Measurements from ENCODE around the gene MAP4K3. TPM values are rescaled to one million over a fixed set of nuclear protein-coding genes. Genes with fewer than 3 reads are reported as not detected.
A peak's percentile ranks its signal among the peaks of the same experiment; 100 is the strongest.

The MAP4K3 gene
- total RNA-seq, 4 donors from 2014 or later, result 49.4 to 89.0 (median 79.2) TPM

DNA sequence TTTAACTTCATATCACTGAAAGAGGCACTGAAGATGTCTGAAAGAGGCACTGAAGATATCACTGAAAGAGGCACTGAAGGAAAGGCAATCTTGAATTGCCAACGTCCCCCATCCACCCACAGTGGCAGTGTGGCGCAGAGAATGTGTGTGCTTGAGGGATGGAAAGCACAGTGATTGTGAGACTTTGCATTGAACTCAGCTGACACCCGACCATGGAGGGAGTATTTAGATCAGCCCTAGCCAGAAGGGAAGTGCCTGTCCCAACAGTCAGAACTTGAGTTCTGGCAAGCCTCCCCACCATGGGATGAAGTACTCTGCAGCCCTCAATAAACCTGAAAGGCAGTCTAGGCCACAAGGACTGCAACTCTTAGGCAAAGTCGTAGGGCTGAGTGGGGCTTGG lies 33.8 kb downstream of the MAP4K3 start:
- Histone ChIP-seq H3K27me3 (no peaks in the 10 kb centered on the region), H3K36me3 (no peaks in the 10 kb centered on the region), H3K9me3 (no peaks in the 10 kb centered on the region), H3K4me1 (peaks cover 5 to 85% (median 11%) of the 10 kb centered on the region in 3 donors), H3K4me3 (no peak overlapping the region), H3K27ac (no peak overlapping the region)
- TF ChIP-seq, protein P1, sequence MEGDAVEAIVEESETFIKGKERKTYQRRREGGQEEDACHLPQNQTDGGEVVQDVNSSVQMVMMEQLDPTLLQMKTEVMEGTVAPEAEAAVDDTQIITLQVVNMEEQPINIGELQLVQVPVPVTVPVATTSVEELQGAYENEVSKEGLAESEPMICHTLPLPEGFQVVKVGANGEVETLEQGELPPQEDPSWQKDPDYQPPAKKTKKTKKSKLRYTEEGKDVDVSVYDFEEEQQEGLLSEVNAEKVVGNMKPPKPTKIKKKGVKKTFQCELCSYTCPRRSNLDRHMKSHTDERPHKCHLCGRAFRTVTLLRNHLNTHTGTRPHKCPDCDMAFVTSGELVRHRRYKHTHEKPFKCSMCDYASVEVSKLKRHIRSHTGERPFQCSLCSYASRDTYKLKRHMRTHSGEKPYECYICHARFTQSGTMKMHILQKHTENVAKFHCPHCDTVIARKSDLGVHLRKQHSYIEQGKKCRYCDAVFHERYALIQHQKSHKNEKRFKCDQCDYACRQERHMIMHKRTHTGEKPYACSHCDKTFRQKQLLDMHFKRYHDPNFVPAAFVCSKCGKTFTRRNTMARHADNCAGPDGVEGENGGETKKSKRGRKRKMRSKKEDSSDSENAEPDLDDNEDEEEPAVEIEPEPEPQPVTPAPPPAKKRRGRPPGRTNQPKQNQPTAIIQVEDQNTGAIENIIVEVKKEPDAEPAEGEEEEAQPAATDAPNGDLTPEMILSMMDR (IDR thresholded peaks at IDR 0.05), result no peak
- no peak for ATAC-seq
- WGBS, 2 donors (ENCODE audit: low coverage in 1 of 2), result 83% methylated on average over 1 of the region's 4 CpGs; no CpG with 5 or more reads in 1 of the 2 donors

DNA sequence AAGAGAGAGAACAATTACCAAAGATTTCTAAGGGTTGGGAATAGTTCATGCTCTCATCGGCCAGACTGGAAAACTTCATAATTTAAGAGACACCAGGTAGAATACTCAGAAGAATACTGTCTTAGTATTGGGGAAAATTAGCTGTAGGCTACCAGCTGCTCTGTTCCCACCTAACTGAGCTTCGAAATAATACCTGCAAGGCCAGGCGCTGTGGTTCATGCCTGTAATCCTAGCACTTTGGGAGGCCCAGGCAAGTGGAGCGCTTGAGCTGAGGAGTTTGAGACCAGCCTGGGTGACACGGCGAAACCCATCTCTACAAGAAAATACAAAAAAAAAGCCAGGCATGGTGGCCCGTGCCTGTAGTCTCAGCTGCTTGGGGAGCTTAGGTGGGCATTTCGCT lies 35.8 kb downstream of the MAP4K3 start:
- ATAC-seq, result no peak
- no peaks in the 10 kb centered on the region for H3K27me3 ChIP-seq
- no peaks in the 10 kb centered on the region for H3K36me3 ChIP-seq
- H3K27ac ChIP-seq, result no peak overlapping the region
- peaks cover 5 to 76% (median 11%) of the 10 kb centered on the region in 3 donors for H3K4me1 ChIP-seq
- no peak overlapping the region for H3K4me3 ChIP-seq
- no peaks in the 10 kb centered on the region for H3K9me3 ChIP-seq
- TF ChIP-seq, protein P1 (IDR thresholded peaks at IDR 0.05), result no peak
- TF ChIP-seq EP300 (IDR thresholded peaks at IDR 0.05), result no peak
- no peak for TF ChIP-seq POLR2AphosphoS5 (IDR thresholded peaks at IDR 0.05)
- TF ChIP-seq POLR2A (IDR thresholded peaks at IDR 0.05), result no peak
- whole genome bisulfite sequencing, 2 donors (ENCODE audit: low coverage in 1 of 2), result 88 to 97% methylated on average over 3 to 6 of the region's 8 CpGs

DNA sequence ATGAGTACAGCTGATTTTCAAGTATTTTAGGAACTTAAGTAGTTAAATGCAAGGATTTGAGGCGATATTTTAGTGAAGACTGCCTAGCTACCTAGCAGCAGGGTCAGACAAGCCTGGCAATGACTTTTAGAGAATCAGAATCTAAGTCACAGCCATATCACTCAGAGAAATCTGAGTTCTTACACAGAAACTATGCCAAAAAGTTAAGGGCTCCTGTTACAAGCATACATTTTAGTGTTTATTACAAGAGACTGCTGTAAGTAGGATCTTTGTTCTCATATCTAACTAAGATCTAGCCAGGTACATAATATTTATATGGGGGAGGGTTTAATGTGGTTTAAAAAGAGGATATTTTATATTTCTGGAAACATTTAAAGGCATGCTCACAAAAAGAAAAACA lies 37.5 kb downstream of the MAP4K3 start:
- no peaks in the 10 kb centered on the region for H3K27me3 ChIP-seq
- H3K36me3 ChIP-seq, result no peaks in the 10 kb centered on the region
- H3K4me3 ChIP-seq, result no peak overlapping the region
- 67% methylated on average over 1 of the region's 1 CpG for WGBS, 2 donors (ENCODE audit: low coverage in 1 of 2)
- H3K4me1 ChIP-seq, result peaks cover 8 to 84% (median 20%) of the 10 kb centered on the region in 3 donors
- TF ChIP-seq, protein P1 (IDR thresholded peaks at IDR 0.05), result no peak
- no peak for TF ChIP-seq POLR2AphosphoS5 (IDR thresholded peaks at IDR 0.05)
- no peak for TF ChIP-seq EP300 (IDR thresholded peaks at IDR 0.05)
- no peak for TF ChIP-seq POLR2A (IDR thresholded peaks at IDR 0.05)
- ATAC-seq, result no peak
- no peaks in the 10 kb centered on the region for H3K9me3 ChIP-seq
- no peak overlapping the region for H3K27ac ChIP-seq

DNA sequence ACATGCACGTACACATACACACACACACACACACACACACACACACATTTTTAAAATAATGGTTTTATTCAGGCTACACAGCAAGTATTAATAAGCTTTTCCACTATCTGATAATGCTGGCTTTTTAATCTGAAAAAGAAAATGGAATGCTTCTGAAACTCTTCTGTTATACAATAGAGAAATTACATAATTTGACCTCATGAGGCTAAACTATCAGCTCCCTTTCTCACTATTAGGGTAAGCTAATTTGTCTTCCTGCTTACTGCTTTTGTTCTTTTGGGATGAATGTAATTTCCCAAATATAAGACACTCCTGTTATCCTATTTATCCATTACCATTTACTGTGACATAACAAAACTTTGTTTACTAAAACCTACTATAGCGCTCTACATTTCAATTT lies 41.8 kb downstream of the MAP4K3 start:
- 70 to 75% methylated on average over 2 of the region's 2 CpGs for WGBS, 2 donors (ENCODE audit: low coverage in 1 of 2)
- TF ChIP-seq POLR2A (IDR thresholded peaks at IDR 0.05), result no peak
- no peak for TF ChIP-seq POLR2AphosphoS5 (IDR thresholded peaks at IDR 0.05)
- no peak for TF ChIP-seq EP300 (IDR thresholded peaks at IDR 0.05)
- TF ChIP-seq, protein P1 (IDR thresholded peaks at IDR 0.05), result no peak
- Histone ChIP-seq H3K4me1 (peaks cover 10 to 71% (median 14%) of the 10 kb centered on the region in 3 donors), H3K27ac (no peak overlapping the region), H3K27me3 (no peaks in the 10 kb centered on the region), H3K4me3 (no peak overlapping the region), H3K9me3 (no peaks in the 10 kb centered on the region), H3K36me3 (no peaks in the 10 kb centered on the region)
- no peak for ATAC-seq

DNA sequence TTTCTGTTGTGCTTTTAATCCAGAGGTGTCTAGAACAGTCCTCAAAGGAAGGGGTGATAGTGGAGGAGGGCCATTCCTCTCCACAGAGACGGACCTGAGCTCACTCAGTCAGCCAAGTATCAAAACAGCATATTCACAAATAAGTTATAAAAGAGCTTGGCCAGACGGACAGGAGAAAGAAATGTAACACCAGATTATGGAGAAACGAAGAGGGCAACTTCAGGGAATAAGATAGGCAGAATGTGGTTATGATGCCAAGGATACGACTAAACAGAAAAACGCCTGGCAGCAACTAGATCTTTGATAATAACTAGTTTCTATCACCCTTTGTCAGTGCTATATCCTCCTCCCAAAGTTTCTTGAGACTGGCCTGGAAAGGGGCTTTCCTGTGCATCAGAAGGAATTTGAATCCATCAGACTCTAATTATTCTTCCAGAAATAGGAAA lies 42.5 kb downstream of the MAP4K3 start:
- peak overlapping the region in 2 of 4 donors; percentile 9 to 15 for H3K27ac ChIP-seq
- no peak for ATAC-seq
- TF ChIP-seq POLR2AphosphoS5 (IDR thresholded peaks at IDR 0.05), result no peak
- TF ChIP-seq, protein P1 (IDR thresholded peaks at IDR 0.05), result no peak
- TF ChIP-seq EP300 (IDR thresholded peaks at IDR 0.05), result no peak
- no peak for TF ChIP-seq POLR2A (IDR thresholded peaks at IDR 0.05)
- no peaks in the 10 kb centered on the region for H3K27me3 ChIP-seq
- no peak overlapping the region for H3K4me3 ChIP-seq
- H3K4me1 ChIP-seq, result peaks cover 12 to 71% (median 15%) of the 10 kb centered on the region in 3 donors
- 9 to 21% methylated on average over 4 to 5 of the region's 5 CpGs for WGBS, 2 donors (ENCODE audit: low coverage in 1 of 2)
- no peaks in the 10 kb centered on the region for H3K9me3 ChIP-seq
- H3K36me3 ChIP-seq, result no peaks in the 10 kb centered on the region
